OCI-LY3 (cell line): ENCODE data around the gene TSEN2.
"Not testable (repeated sequence)": the region's sequence is repeated elsewhere in the genome, so short reads cannot be mapped to it uniquely, and the experiment has no call there.

Source experiments
- H2AFZ ChIP-seq: fragments of 200-600, 300-600 bp; shearing (Covaris generic); 2 replicates; pipeline ENCODE4 v1.6.0; 2014; ENCODE audit warnings: antibody characterized with exemption, low read depth, low read length
- H3K27ac ChIP-seq: fragments of 200-600, 300-600 bp; sonication (generic); 2 replicates; pipeline ENCODE4 v1.5.1; 2014; ENCODE audit warnings: mild to moderate bottlenecking, low read length, moderate library complexity, mixed read lengths
- H3K27me3 ChIP-seq: fragments of 200-600, 300-600 bp; sonication (generic); 2 replicates; pipeline ENCODE4 v1.6.1; 2014; ENCODE audit warnings: low read depth, low read length, mixed read lengths
- H3K36me3 ChIP-seq: fragments of 200-600, 300-600 bp; sonication (generic); replicated peaks from 2 replicates; pipeline ENCODE3; 2014; ENCODE audit warnings: low read depth, low read length, mixed read lengths
- H3K4me1 ChIP-seq: fragments of 300-600, 200-600 bp; sonication (generic); 2 replicates; pipeline ENCODE4 v1.6.1; 2014; ENCODE audit warnings: low read length, mixed read lengths
- H3K4me2 ChIP-seq: fragments of 200-600, 300-600 bp; sonication (generic); 2 replicates; pipeline ENCODE4 v1.6.1; 2014; ENCODE audit warnings: low read length, mixed read lengths
- H3K4me3 ChIP-seq: fragments of 300-600, 200-600 bp; sonication (generic); 2 replicates; pipeline ENCODE4 v1.5.1; 2014; ENCODE audit warnings: antibody characterized with exemption, mild to moderate bottlenecking, low read length, moderate library complexity
- H3K79me2 ChIP-seq: fragments of 300-600, 200-600 bp; shearing (Covaris generic); 2 replicates; pipeline ENCODE4 v1.6.1; 2014; ENCODE audit warnings: mild to moderate bottlenecking, low read length, mixed read lengths
- H3K9ac ChIP-seq: fragments of 300-600, 200-600 bp; shearing (Covaris generic); 2 replicates; pipeline ENCODE4 v1.6.0; 2014; ENCODE audit warnings: mild to moderate bottlenecking, low read length, moderate library complexity
- H3K9me3 ChIP-seq: fragments of 200-600, 300-600 bp; shearing (Covaris generic); 2 replicates; pipeline ENCODE4 v1.6.1; 2014; ENCODE audit warnings: low read length, mixed read lengths; ENCODE audit not compliant: insufficient read depth
- H4K20me1 ChIP-seq: fragments of 200-600, 300-600 bp; sonication (generic); 2 replicates; pipeline ENCODE4 v1.6.1; 2016; ENCODE audit warnings: low read length, mixed read lengths; ENCODE audit not compliant: insufficient read depth
- EZH2phosphoT487 ChIP-seq: fragments of 200-600 bp; shearing (Covaris generic); IDR thresholded peaks from 2 replicates; pipeline ENCODE4 v1.6.1; 2018; ENCODE audit warnings: antibody characterized with exemption, mixed run types, low read depth
- TF ChIP-seq, protein P1 (sequence below): fragments of 200-600, 300-600 bp; sonication (generic); IDR thresholded peaks from 2 replicates; pipeline ENCODE4 v1.5.1; 2014; ENCODE audit warnings: antibody characterized with exemption, low read length, low read depth

TSEN2 gene

GRCh38 chr3:12455740-12456139, 28.5 kb upstream of the TSEN2 start:
- Histone ChIP-seq H3K9ac (no peak overlapping the region), H3K79me2 (no peaks in the 10 kb centered on the region), H3K9me3 (no peaks in the 10 kb centered on the region), H2AFZ (no peak overlapping the region), H3K4me3 (no peak overlapping the region), H3K36me3 (no peaks in the 10 kb centered on the region), H4K20me1 (no peaks in the 10 kb centered on the region), H3K4me1 (no peaks in the 10 kb centered on the region), H3K4me2 (no peak overlapping the region), H3K27me3 (no peaks in the 10 kb centered on the region; the same call in 1 of the 2 replicates), H3K27ac (no peak overlapping the region)
- TF ChIP-seq, protein P1, sequence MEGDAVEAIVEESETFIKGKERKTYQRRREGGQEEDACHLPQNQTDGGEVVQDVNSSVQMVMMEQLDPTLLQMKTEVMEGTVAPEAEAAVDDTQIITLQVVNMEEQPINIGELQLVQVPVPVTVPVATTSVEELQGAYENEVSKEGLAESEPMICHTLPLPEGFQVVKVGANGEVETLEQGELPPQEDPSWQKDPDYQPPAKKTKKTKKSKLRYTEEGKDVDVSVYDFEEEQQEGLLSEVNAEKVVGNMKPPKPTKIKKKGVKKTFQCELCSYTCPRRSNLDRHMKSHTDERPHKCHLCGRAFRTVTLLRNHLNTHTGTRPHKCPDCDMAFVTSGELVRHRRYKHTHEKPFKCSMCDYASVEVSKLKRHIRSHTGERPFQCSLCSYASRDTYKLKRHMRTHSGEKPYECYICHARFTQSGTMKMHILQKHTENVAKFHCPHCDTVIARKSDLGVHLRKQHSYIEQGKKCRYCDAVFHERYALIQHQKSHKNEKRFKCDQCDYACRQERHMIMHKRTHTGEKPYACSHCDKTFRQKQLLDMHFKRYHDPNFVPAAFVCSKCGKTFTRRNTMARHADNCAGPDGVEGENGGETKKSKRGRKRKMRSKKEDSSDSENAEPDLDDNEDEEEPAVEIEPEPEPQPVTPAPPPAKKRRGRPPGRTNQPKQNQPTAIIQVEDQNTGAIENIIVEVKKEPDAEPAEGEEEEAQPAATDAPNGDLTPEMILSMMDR, result no peak
- no peak for TF ChIP-seq EZH2phosphoT487

- Histone ChIP-seq H3K27ac (no peak overlapping the region), H3K27me3 (no peaks in the 10 kb centered on the region; the same call in 1 of the 2 replicates), H3K36me3 (no peaks in the 10 kb centered on the region), H3K4me2 (no peak overlapping the region), H3K9ac (no peak overlapping the region), H4K20me1 (no peaks in the 10 kb centered on the region), H3K9me3 (no peaks in the 10 kb centered on the region), H3K4me1 (no peaks in the 10 kb centered on the region), H2AFZ (no peak overlapping the region), H3K79me2 (no peaks in the 10 kb centered on the region), H3K4me3 (no peak overlapping the region)
- no peak for TF ChIP-seq EZH2phosphoT487
- TF ChIP-seq, protein P1, result no peak
These were observed 27.8 kb upstream of the TSEN2 start for GRCh38 chr3:12456441-12456840.

- not testable (repeated sequence) for H3K4me1 ChIP-seq, H3K27me3 ChIP-seq, H3K9ac ChIP-seq, H3K4me3 ChIP-seq, H2AFZ ChIP-seq, H4K20me1 ChIP-seq, H3K9me3 ChIP-seq, H3K27ac ChIP-seq, H3K36me3 ChIP-seq, H3K79me2 ChIP-seq, H3K4me2 ChIP-seq
These were observed 26.9 kb upstream of the TSEN2 start for GRCh38 chr3:12457380-12457779.

GRCh38 chr3:12458901-12459300, 25.4 kb upstream of the TSEN2 start:
- no peaks in the 10 kb centered on the region for H4K20me1 ChIP-seq
- no peak overlapping the region for H2AFZ ChIP-seq
- no peak overlapping the region for H3K4me2 ChIP-seq
- H3K79me2 ChIP-seq, result no peaks in the 10 kb centered on the region
- H3K9ac ChIP-seq, result no peak overlapping the region
- H3K27ac ChIP-seq, result no peak overlapping the region
- no peaks in the 10 kb centered on the region for H3K9me3 ChIP-seq
- H3K4me1 ChIP-seq, result no peaks in the 10 kb centered on the region
- TF ChIP-seq, protein P1, result no peak
- no peak for TF ChIP-seq EZH2phosphoT487
- H3K36me3 ChIP-seq, result no peaks in the 10 kb centered on the region
- H3K4me3 ChIP-seq, result no peak overlapping the region
- no peaks in the 10 kb centered on the region; the same call in 1 of the 2 replicates for H3K27me3 ChIP-seq

DNA sequence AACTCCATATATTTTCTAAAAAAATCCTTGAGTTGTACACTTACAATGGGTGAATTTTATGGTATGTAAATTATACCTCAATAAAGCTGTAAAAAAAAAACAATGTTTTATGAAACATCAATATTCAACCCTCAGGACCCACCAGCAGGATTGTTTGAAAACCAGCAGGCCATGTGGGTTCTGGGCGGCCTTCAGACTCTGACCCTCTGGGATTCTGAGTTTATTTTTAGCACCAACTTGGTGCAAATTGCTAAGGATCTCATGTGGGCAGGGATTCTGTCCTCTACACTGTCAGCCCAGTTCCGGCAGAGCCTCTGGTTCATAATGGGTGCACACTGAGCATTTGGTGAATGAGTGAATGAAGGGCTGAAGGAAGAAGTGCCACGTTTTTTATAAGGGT, 24.2 kb upstream of the TSEN2 start:
- H3K27ac ChIP-seq, result no peak overlapping the region

More for the DNA sequence above, 24.2 kb upstream of the TSEN2 start:
- no peak overlapping the region for H3K4me2 ChIP-seq
- no peaks in the 10 kb centered on the region for H3K79me2 ChIP-seq
- no peak overlapping the region for H3K9ac ChIP-seq
- no peaks in the 10 kb centered on the region for H3K9me3 ChIP-seq
- H3K4me1 ChIP-seq, result no peaks in the 10 kb centered on the region
- H3K36me3 ChIP-seq, result no peaks in the 10 kb centered on the region
- H3K4me3 ChIP-seq, result no peak overlapping the region
- H4K20me1 ChIP-seq, result no peaks in the 10 kb centered on the region
- no peak overlapping the region for H2AFZ ChIP-seq
- TF ChIP-seq EZH2phosphoT487, result no peak
- TF ChIP-seq, protein P1, result no peak
- no peaks in the 10 kb centered on the region; the same call in 1 of the 2 replicates for H3K27me3 ChIP-seq
